IPS-NIHi11 (cell line): ENCODE data around the gene ERICH2.
A peak's percentile ranks its signal among the peaks of the same experiment; 100 is the strongest.

Experiments used
- DNase-seq: peaks from one replicate; pipeline ENCODE4 v3.0.0; 2012; ENCODE audit warnings: mixed read lengths, low spot score

ERICH2 gene

DNA sequence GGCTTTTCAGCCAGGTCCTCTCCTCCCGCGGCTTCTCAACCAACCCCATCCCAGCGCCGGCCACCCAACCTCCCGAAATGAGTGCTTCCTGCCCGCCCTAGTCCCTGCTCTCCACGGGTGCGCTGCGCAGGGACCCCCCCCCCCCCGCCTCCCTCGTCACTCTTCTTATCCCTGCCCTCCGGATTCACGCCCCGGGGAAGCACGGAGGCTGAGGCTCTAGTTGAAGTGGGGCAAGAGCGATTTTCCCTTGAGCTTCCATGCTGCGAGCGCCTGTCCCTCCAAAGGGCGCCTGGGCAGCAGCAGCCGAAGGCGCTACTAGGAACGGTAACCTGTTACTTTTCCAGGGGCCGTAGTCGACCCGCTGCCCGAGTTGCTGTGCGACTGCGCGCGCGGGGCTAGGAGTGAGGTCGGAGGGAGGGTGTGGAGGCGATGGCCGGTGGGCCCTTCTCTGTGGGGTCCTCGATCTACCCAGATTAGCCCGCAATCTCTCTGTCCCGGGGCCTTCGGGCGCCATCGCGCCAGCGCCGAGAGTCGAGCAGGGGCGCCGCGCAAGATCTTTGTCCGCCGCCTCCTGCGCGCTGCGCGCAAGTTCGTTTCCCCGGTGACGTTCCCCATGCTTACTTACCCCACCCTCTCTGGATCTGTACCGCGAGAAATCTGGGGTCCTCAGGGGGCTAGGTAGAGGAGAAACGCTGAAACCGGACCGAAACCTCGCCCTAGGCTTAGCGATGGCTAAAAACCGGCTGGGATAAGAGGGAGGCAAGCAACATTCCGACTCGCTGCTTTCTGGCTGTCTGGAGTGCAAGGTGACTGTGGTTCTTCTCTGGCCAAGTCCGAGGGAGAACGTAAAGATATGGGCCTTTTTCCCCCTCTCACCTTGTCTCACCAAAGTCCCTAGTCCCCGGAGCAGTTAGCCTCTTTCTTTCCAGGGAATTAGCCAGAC is 47.2 kb downstream of the ERICH2 start:
- DNase-seq: no peak

GRCh38 chr2:170818036-170818751 is 48.0 kb downstream of the ERICH2 start:
- DNase-seq: no peak

GRCh38 chr2:170818752-170819470 is 48.7 kb downstream of the ERICH2 start:
- no peak for DNase-seq

DNA sequence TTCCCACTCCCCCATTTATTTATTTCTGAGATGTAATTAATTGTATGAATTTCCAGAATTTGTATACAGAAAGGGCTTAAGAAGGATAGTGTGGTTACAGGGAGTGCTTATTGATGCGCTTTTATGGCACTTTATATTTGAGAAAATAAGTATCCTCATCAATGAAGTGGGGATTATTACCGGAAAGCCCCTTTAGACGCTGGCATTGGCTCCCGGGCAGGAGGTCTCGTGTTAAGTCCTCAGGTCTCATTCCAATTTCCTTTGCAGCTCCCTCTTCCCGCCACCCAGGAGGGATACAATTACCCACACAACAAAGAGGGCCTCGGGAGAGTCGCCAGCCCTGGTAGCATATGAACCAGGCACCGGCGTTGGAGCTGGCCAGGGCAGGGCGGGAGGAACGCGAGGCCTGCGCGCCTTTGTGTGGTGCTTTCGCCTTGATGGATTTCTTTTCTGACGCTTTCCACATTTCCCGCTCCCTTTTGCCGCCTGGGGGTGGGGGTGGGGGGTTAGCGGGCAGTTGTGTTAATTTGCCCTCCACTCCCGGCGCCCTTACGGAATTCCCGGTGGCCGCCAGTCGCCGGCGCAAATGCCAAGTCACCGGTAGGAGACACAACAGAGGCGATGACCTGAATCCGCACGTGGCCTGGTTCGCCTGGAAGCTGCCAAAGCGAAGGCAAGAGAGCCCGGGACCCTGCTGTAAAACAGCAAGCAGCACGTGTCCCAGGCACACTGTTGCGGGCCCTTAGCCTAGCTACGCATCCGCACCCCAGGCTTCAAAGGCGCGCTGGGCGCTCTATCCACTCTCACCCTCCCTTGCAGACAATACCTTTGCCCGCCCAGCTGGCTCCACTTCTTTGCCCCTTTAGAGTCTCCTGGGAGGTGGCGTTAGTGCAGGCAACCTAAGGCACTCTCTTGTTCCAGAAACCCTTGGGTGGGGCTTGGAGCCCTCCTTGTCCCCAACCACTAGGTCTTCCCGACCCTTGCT is 49.8 kb downstream of the ERICH2 start:
- peak; percentile 39 for DNase-seq

GRCh38 chr2:170820757-170821530 is 50.8 kb downstream of the ERICH2 start:
- DNase-seq: no peak

DNA sequence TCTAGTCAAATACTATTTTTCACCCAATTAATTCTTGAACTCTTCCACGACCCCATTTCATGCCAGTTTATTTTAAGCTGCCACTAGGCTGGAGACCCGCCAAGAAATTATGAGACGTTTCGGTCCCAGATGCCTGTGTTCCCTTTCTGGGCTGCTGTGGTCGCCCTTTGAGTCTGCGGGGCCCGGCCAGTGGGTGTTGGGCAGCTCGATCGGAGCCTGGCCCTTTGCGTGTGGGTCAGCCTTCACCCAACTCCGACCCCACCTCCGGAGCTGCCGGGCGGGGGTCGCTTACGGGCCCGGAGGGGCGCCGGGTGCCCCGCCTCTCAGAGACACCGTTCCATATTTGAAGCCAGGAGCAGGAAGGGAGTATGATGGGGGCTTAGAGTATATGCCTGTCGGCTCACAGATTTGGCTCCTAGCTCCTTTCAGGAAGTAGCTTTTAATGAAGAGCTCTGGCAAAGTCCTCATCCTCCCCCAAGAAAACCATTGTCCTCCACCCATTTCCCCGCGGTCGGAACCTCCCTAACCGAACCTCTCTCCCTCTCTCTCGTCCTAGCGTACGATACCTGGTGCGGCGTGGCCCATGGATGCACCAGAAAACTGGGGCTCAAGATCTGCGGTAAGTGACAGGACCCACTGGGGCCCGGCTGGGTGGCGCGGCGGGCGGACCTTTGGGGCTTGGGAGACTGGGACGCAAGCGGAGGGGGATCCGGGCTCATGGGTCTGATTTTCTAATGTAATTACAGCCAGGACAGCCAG is 51.5 kb downstream of the ERICH2 start:
- DNase-seq: no peak

DNA sequence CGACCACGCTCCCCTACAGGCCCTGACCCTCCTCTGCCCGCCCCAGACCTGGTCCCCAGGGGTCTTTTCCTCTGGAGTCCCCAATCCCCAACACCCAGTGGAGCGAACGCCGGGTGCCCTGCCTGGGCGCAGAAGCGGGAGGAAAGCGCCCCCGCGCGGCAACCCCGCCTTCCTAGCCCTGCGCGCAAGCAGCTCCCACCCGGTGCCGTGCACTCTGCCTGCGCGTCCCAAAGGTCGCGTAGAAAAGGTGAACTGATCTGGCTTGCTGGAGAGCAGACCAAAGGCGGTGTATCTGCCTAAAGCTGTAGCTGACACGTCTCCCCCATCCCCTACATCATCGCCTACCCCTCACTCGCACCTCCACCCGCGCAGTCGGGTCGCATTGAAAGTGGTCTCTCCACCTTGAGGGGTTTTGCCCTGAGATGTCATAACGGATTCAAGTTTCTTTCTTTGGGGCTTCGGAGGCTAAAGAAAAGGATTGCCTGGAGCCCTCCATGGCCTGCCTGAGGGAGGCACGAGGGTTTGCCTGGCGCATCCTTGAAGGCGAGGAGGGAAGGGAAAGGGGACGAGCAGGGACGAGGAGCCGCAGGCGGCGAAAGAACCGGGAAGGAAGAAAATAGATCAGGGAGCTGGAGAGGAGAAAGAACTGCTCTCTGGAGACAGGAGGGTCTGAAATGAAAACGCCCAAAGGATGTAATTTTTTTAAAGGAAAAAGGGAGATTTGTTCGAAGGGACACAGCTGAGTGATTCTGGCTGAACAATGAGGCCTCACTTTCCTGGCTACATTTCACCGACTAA is 52.3 kb downstream of the ERICH2 start:
- peak; percentile 48 for DNase-seq

DNA sequence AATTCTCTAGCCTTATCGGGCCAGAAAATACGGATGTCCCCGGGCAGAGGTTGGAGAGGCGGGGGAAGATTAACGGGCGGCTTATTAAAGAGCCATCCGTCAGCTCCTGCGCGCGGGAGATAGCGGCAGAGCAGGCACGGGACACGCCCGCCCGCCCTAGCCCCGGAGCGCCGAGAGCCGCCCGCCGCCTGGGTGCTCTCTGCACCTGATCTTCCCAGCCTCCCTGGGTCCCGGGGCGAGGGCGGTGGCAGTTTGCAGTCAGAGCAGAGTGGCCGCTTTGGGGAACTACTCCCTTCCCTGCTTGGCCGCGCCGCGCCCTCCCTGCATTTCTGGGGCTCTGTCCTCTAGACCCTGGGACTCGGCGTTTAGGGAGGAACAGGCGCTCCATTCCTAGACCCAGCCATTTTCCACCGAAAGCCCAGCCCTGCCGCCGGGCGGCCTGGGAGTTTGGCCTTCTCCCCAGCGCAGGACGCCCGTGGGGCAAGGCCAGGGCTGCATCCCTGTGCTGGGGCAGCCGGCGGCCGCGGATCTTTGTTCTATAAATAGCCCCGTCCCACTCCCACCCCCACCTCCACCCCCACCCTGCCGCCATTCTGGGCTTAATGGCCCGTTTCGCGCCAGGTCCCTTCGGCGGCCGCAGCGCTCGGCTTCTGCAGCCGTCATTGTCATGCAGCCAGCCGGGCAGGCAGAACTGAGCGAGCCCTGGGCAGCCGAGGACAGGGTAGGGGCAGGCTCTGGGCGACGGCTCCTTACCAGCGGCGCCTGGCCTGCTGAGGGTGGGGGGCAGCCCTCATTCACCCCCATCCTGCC is 53.1 kb downstream of the ERICH2 start:
- DNase-seq: peak; percentile 61

- DNase-seq: no peak
These were observed 53.7 kb downstream of the ERICH2 start for GRCh38 chr2:170823898-170824215.

DNA sequence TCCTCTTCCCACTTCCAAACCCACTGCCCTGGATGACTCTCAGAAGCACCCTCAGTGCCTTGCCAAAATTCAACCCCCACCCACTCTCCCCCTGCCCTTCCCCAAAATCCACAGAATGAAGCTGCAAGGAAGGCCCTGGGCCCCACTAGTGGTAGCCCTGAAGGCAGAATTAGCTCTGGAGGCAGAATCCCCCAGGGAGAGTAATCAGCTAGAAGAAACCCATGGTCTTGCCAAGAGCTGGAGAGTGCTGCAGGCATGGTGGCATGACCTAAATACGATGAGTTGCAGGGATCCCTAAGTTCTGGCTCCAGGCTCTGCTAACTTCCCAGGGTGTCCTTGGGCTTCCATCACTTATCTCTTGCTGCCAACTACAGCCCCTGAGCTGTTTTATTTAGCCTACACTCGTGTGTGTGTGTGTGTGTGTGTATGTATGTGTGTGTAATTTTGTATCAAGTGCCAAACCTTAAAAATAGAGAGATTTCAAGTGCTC is 54.4 kb downstream of the ERICH2 start:
- DNase-seq: no peak

GRCh38 chr2:170827841-170828532 is 57.8 kb downstream of the ERICH2 start:
- no peak for DNase-seq

DNA sequence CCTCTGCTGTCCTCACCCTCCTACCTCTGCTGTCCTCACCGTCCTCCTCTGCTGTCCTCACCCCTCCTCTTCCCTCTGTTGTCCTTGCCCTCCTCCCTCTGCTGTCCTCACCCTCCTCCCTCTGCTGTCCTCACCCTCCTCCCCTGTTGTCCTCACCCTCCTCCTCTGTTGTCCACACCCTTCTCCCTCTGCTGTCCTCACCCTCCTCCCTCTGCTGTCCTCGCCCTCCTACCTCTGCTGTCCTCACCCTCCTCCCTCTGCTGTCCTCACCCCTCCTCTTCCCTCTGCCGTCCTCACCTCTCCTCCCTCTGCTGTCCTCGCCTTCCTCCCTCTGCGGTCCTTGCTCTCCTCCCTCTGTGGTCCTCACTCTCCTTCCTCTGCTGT is 58.3 kb downstream of the ERICH2 start:
- DNase-seq: no peak

DNA sequence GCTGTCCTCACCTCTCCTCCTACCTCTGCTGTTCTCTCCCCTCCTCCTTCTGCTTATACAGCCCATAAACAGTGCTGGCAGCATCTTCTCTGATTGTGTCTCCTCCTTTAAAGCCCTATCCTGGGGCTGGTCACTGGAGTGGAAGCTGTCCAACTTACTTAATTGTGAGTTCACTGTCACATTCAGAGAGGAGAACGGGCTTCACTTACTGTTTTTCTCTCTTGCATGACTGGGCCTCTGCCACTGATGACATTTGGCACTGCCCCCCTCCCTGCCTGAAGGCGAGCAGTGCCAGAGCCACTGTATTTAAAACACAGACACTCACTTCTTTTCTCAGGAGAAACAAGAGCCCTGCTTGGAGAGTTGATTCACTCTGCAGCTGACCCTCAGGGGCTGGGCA is 58.9 kb downstream of the ERICH2 start:
- no peak for DNase-seq

DNA sequence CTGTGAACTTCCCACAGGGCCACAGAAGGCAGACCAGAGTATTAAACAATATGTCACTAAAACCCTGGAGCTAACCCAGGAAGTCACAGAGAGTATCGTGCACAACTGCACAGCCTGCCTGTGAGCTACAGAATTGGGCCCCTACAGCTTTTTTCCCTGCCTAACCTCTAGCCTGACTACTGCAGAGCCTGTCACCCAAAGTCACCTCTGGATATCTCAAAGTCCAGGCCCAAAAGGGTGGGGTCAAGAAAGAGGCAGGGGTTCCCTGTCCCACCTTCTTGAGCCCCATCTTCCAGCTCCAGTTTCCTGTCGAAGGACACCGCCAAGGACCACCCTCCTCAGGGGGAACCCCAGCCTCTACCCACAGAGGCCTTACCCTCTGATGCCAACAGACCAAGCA is 60.0 kb downstream of the ERICH2 start:
- no peak for DNase-seq

DNA sequence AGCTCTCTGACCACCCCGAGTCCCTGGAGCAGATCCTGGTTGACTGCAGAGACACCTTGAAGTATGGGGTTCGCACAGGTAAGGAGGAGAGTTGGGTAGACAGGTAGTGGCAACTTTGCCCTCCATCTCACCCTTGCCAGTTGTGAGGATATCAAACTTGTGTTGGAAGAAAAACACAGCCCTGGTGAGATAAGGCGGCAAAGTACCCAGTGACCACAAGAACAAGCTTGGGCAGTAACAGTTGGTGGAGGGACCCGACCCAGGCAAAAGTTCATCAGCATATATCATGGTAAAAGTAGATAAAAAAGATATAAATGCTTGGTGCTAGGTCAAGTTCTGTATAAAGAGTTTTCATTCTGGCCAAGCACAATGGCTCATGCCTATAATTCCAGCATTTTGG is 60.9 kb downstream of the ERICH2 start:
- no peak for DNase-seq

- DNase-seq: no peak
These were observed 65.8 kb downstream of the ERICH2 start for GRCh38 chr2:170836027-170836426.

- no peak for DNase-seq
These were observed 70.6 kb downstream of the ERICH2 start for GRCh38 chr2:170840717-170841210.
